ENCODE data around the gene RPS6KA2. TPM values are rescaled to one million over a fixed set of nuclear protein-coding genes. Genes with fewer than 3 reads are reported as not detected.

The RPS6KA2 gene
- total RNA-seq, 1 donor from 2014 or later, result 37.5 TPM

DNA sequence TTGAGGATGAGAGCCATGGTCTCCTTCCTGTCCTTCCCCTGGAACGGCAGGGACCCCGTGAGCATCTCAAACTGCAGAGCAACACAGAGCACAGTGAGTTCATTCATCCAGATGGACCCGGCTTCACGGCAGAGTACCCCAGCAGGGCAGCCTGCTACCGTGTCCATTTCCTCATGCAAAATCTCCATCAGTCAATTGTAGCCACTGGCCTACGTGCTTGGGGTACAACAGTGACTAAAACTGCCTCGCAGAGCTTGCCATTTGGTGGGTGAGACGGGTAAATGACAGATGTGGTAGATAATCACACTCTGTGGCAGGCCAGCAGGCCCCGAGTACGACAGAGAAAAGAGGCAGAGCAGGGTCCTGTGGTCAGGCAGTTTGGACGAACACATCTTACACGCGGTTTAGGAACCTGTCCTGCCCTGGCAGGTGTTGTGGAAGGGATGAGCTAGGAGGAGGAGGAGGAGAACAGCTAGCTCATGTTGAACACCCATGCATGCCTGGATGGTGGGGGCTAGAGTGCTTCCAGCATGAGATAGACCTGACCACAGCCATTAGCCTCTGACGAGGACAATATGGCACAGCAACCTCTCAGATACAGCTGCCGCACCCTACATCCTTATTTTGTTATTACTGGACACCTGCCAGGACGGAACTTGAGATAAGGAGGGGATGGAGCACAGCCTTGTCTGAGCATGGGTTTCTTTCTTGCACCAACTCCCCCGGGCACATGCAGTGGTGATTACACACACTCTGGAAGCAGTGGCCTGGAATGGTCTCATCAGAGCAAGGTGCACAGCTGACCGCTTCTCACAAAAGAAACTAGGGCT, 136.2 kb downstream of the RPS6KA2 start:
- Mint-ChIP-seq H3K27ac (no peak overlapping the region), H3K9me3 (ENCODE audit: low read depth) (no peaks in the 10 kb centered on the region), H3K27me3 (no peaks in the 10 kb centered on the region), H3K4me1 (ENCODE audit: low read depth) (no peaks in the 10 kb centered on the region), H3K36me3 (ENCODE audit: insufficient read depth) (peaks cover 22% of the 10 kb centered on the region), H3K4me3 (ENCODE audit: low read depth) (no peak overlapping the region)
- DNase-seq (ENCODE audit: low spot score, unreplicated experiment), result no peak
- TF ChIP-seq CTCF (IDR thresholded peaks at IDR 0.05; ENCODE audit: unreplicated experiment), result no peak

DNA sequence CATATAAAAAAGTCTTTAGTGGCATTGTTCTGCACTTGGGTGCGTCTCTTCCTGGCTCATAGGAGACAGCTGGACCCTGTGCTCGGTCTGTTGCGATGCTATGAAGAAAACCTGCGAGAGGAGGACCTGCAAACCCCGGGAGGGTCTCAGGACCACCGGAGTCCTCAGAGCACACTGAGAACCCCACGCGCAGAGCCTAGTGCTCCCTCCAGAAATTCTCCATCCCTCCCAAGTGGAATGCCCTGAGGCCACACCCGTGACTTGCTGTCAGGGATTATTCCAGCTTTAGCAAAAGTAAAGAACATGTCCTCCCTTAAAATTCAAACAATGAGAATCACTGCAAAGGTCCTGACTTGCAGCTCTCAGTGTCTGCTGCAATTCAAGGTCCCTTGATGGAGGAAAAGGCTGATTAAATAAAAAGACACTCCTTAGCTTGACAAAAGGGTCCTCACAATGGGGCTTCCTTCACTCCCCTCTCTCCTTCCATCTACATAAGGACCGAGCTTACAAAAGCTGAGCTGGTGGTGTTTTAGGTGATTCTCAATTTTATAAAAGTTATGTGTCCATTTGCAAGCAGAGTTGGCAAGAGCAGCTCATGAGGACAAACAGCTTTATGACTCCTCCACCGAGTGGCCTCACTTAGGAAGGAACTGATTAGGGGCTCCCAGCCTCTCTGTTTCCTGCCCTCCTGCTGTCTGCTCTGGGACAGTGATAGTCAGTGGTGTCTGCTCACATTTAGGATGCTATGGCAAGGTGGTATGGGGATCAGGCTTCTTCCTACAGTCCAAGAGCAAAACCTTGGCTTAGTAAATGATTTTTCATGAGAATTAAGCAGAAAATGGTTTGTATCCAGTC, 137.5 kb downstream of the RPS6KA2 start:
- DNase-seq (ENCODE audit: low spot score, unreplicated experiment), result no peak
- no peak for TF ChIP-seq CTCF (IDR thresholded peaks at IDR 0.05; ENCODE audit: unreplicated experiment)
- Mint-ChIP-seq H3K27ac (no peak overlapping the region), H3K27me3 (no peaks in the 10 kb centered on the region), H3K4me3 (ENCODE audit: low read depth) (no peak overlapping the region), H3K9me3 (ENCODE audit: low read depth) (no peaks in the 10 kb centered on the region), H3K36me3 (ENCODE audit: insufficient read depth) (peaks cover 18% of the 10 kb centered on the region), H3K4me1 (ENCODE audit: low read depth) (no peaks in the 10 kb centered on the region)

GRCh38 chr6:166488701-166489100, 138.3 kb downstream of the RPS6KA2 start:
- H3K4me1 Mint-ChIP-seq (ENCODE audit: low read depth), result no peaks in the 10 kb centered on the region
- no peak for TF ChIP-seq CTCF (IDR thresholded peaks at IDR 0.05; ENCODE audit: unreplicated experiment)

GRCh38 chr6:166488076-166488685, 138.9 kb downstream of the RPS6KA2 start:
- Mint-ChIP-seq H3K27me3 (no peaks in the 10 kb centered on the region), H3K27ac (no peak overlapping the region), H3K4me1 (ENCODE audit: low read depth) (no peaks in the 10 kb centered on the region), H3K9me3 (ENCODE audit: low read depth) (no peaks in the 10 kb centered on the region), H3K36me3 (ENCODE audit: insufficient read depth) (peaks cover 20% of the 10 kb centered on the region), H3K4me3 (ENCODE audit: low read depth) (no peak overlapping the region)
- no peak for TF ChIP-seq CTCF (IDR thresholded peaks at IDR 0.05; ENCODE audit: unreplicated experiment)
- DNase-seq (ENCODE audit: low spot score, unreplicated experiment), result no peak

More at GRCh38 chr6:166488701-166489100, 138.3 kb downstream of the RPS6KA2 start:
- Mint-ChIP-seq H3K4me3 (ENCODE audit: low read depth) (no peak overlapping the region), H3K36me3 (ENCODE audit: insufficient read depth) (peaks cover 18% of the 10 kb centered on the region), H3K27ac (no peak overlapping the region), H3K9me3 (ENCODE audit: low read depth) (no peaks in the 10 kb centered on the region), H3K27me3 (no peaks in the 10 kb centered on the region)
- no peak for DNase-seq (ENCODE audit: low spot score, unreplicated experiment)

DNA sequence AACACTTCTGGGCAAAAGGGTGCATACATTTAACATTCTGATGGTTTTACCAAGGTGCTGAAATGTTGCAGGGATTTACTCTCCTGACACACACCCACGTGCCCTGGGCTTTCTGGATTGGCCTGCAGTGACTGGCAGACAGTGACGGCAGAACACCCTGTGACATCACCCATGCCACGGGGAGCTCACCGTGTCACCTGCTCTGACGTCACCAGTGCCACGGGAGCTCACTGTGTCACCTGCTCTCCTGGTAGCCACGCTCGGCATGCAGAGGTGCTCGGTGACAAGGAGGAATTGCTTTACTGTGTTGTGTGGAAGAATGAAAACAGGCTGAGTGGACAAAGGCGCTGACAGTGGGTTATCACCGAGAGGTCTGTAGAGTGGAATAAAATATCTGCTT, 139.9 kb downstream of the RPS6KA2 start:
- Mint-ChIP-seq H3K4me3 (ENCODE audit: low read depth) (no peak overlapping the region), H3K36me3 (ENCODE audit: insufficient read depth) (peaks cover 20% of the 10 kb centered on the region), H3K4me1 (ENCODE audit: low read depth) (no peaks in the 10 kb centered on the region), H3K27me3 (no peaks in the 10 kb centered on the region), H3K27ac (no peak overlapping the region), H3K9me3 (ENCODE audit: low read depth) (no peaks in the 10 kb centered on the region)
- no peak for TF ChIP-seq CTCF (IDR thresholded peaks at IDR 0.05; ENCODE audit: unreplicated experiment)
- no peak for DNase-seq (ENCODE audit: low spot score, unreplicated experiment)
